ENCODE data around the gene BMP4. TPM values are rescaled to one million over a fixed set of nuclear protein-coding genes. Genes with fewer than 3 reads are reported as not detected.

The BMP4 gene
- total and polyA plus RNA-seq, 2 of the 13 experiments (the other 11 are each of a cell fraction or from before 2014, with no cell fraction given): 56.4 to 169 TPM

DNA sequence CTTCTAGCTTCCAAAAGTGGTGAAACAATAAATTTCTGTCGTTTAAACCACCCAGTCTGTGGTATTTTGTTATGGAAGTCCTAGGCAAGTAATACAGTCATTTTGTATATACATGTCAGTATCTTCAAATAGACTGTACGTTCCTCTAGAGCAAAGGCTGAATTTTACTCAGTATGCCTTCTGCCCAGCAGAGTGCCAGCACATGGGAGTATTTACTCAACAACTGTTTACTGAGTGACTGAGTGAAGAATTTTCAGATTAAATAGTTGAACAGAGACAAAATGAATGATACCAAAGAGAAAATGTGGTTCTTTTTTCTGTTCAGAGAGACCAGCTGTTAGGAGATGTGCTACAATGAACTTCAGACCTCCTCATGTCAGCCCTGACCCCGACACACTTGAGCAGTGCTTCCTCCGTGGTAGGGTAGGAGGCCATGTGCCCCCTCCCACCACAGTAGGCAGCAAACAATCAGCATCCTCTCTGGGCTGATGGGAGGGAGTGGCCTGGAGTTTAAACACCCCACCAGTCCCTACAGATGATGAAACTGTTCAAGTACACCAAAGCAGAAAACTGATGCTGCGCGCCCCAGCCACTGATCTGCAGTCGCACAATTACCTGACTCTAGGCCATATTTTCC is 21.7 kb downstream of the BMP4 start (continued):
- TF ChIP-seq, protein P1, sequence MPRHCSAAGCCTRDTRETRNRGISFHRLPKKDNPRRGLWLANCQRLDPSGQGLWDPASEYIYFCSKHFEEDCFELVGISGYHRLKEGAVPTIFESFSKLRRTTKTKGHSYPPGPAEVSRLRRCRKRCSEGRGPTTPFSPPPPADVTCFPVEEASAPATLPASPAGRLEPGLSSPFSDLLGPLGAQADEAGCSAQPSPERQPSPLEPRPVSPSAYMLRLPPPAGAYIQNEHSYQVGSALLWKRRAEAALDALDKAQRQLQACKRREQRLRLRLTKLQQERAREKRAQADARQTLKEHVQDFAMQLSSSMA (CRISPR knock-in tag; IDR thresholded peaks at IDR 0.05): no peak
- TF ChIP-seq, protein P2, sequence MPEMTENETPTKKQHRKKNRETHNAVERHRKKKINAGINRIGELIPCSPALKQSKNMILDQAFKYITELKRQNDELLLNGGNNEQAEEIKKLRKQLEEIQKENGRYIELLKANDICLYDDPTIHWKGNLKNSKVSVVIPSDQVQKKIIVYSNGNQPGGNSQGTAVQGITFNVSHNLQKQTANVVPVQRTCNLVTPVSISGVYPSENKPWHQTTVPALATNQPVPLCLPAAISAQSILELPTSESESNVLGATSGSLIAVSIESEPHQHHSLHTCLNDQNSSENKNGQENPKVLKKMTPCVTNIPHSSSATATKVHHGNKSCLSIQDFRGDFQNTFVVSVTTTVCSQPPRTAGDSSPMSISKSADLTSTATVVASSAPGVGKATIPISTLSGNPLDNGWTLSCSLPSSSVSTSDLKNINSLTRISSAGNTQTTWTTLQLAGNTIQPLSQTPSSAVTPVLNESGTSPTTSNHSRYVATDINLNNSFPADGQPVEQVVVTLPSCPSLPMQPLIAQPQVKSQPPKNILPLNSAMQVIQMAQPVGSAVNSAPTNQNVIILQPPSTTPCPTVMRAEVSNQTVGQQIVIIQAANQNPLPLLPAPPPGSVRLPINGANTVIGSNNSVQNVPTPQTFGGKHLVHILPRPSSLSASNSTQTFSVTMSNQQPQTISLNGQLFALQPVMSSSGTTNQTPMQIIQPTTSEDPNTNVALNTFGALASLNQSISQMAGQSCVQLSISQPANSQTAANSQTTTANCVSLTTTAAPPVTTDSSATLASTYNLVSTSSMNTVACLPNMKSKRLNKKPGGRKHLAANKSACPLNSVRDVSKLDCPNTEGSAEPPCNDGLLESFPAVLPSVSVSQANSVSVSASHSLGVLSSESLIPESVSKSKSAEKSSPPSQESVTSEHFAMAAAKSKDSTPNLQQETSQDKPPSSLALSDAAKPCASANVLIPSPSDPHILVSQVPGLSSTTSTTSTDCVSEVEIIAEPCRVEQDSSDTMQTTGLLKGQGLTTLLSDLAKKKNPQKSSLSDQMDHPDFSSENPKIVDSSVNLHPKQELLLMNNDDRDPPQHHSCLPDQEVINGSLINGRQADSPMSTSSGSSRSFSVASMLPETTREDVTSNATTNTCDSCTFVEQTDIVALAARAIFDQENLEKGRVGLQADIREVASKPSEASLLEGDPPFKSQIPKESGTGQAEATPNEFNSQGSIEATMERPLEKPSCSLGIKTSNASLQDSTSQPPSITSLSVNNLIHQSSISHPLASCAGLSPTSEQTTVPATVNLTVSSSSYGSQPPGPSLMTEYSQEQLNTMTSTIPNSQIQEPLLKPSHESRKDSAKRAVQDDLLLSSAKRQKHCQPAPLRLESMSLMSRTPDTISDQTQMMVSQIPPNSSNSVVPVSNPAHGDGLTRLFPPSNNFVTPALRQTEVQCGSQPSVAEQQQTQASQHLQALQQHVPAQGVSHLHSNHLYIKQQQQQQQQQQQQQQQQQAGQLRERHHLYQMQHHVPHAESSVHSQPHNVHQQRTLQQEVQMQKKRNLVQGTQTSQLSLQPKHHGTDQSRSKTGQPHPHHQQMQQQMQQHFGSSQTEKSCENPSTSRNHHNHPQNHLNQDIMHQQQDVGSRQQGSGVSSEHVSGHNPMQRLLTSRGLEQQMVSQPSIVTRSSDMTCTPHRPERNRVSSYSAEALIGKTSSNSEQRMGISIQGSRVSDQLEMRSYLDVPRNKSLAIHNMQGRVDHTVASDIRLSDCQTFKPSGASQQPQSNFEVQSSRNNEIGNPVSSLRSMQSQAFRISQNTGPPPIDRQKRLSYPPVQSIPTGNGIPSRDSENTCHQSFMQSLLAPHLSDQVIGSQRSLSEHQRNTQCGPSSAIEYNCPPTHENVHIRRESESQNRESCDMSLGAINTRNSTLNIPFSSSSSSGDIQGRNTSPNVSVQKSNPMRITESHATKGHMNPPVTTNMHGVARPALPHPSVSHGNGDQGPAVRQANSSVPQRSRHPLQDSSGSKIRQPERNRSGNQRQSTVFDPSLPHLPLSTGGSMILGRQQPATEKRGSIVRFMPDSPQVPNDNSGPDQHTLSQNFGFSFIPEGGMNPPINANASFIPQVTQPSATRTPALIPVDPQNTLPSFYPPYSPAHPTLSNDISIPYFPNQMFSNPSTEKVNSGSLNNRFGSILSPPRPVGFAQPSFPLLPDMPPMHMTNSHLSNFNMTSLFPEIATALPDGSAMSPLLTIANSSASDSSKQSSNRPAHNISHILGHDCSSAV (CRISPR knock-in tag; IDR thresholded peaks at IDR 0.05; ENCODE audit: borderline replicate concordance): no peak
- TF ChIP-seq FLYWCH1 (CRISPR knock-in tag; IDR thresholded peaks at IDR 0.05): no peak
- TF ChIP-seq ZNF235 (CRISPR knock-in tag; IDR thresholded peaks at IDR 0.05; ENCODE audit: borderline replicate concordance): no peak
- TF ChIP-seq ZNF550 (CRISPR knock-in tag; IDR thresholded peaks at IDR 0.05; ENCODE audit: borderline replicate concordance): no peak
- TF ChIP-seq, protein P3, sequence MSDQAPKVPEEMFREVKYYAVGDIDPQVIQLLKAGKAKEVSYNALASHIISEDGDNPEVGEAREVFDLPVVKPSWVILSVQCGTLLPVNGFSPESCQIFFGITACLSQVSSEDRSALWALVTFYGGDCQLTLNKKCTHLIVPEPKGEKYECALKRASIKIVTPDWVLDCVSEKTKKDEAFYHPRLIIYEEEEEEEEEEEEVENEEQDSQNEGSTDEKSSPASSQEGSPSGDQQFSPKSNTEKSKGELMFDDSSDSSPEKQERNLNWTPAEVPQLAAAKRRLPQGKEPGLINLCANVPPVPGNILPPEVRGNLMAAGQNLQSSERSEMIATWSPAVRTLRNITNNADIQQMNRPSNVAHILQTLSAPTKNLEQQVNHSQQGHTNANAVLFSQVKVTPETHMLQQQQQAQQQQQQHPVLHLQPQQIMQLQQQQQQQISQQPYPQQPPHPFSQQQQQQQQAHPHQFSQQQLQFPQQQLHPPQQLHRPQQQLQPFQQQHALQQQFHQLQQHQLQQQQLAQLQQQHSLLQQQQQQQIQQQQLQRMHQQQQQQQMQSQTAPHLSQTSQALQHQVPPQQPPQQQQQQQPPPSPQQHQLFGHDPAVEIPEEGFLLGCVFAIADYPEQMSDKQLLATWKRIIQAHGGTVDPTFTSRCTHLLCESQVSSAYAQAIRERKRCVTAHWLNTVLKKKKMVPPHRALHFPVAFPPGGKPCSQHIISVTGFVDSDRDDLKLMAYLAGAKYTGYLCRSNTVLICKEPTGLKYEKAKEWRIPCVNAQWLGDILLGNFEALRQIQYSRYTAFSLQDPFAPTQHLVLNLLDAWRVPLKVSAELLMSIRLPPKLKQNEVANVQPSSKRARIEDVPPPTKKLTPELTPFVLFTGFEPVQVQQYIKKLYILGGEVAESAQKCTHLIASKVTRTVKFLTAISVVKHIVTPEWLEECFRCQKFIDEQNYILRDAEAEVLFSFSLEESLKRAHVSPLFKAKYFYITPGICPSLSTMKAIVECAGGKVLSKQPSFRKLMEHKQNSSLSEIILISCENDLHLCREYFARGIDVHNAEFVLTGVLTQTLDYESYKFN (CRISPR knock-in tag; conservative IDR thresholded peaks at IDR 0.05): no peak; the same call in 1 of the 2 replicates
- no peak for TF ChIP-seq MAF1 (CRISPR knock-in tag; IDR thresholded peaks at IDR 0.05; ENCODE audit: borderline replicate concordance)
- no peak for TF ChIP-seq POLR2A (IDR thresholded peaks at IDR 0.05; ENCODE audit: insufficient read depth in 1 of 2, low read depth in 2 of 2, low read length in 2 of 2)
- no peak for TF ChIP-seq RARG (CRISPR knock-in tag; IDR thresholded peaks at IDR 0.05; ENCODE audit: low read depth)
- TF ChIP-seq TCF7 (IDR thresholded peaks at IDR 0.05; ENCODE audit: low read depth): no peak
- TF ChIP-seq MBD4 (IDR thresholded peaks at IDR 0.05; ENCODE audit: borderline replicate concordance, low read length): no peak
- TF ChIP-seq CEBPG (CRISPR knock-in tag; IDR thresholded peaks at IDR 0.05): 0 out of 2 replicates have a peak, but pooled peaks have one; percentile 6
- TF ChIP-seq ZNF652 (CRISPR knock-in tag; IDR thresholded peaks at IDR 0.05; ENCODE audit: borderline replicate concordance, low read depth): no peak
- TF ChIP-seq, protein P4, sequence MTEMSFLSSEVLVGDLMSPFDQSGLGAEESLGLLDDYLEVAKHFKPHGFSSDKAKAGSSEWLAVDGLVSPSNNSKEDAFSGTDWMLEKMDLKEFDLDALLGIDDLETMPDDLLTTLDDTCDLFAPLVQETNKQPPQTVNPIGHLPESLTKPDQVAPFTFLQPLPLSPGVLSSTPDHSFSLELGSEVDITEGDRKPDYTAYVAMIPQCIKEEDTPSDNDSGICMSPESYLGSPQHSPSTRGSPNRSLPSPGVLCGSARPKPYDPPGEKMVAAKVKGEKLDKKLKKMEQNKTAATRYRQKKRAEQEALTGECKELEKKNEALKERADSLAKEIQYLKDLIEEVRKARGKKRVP (CRISPR knock-in tag; IDR thresholded peaks at IDR 0.05): peak in 1 of 2 experiments; percentile 66; a peak in 2 of 4 replicates
- peak; percentile 38; the same call in 1 of the 2 replicates for TF ChIP-seq GATAD2A (CRISPR knock-in tag; IDR thresholded peaks at IDR 0.05)
- TF ChIP-seq ZNF3 (CRISPR knock-in tag; IDR thresholded peaks at IDR 0.05): peak; percentile 78; the same call in 1 of the 2 replicates
- no peak for TF ChIP-seq REPIN1 (CRISPR knock-in tag; IDR thresholded peaks at IDR 0.05; ENCODE audit: borderline replicate concordance, low read depth)
- TF ChIP-seq NFE2L2 (IDR thresholded peaks at IDR 0.05; ENCODE audit: low read length): no peak

Data from HepG2 (cell line).